ES-I3 (cell line): ENCODE results near the gene APOC1.

ENCODE experiments used
- H3K36me3 ChIP-seq: 2 replicates; pipeline ENCODE4 v1.6.1; 2013; ENCODE audit warnings: mild to moderate bottlenecking, low read length, control low read depth, moderate library complexity; ENCODE audit not compliant: insufficient read depth
- H3K4me1 ChIP-seq: 2 replicates; pipeline ENCODE4 v1.6.1; 2013; ENCODE audit warnings: mild to moderate bottlenecking, control low read depth, low read length; ENCODE audit not compliant: insufficient read depth
- H3K9ac ChIP-seq: 2 replicates; pipeline ENCODE4 v1.6.1; 2013; ENCODE audit warnings: low read depth, mild to moderate bottlenecking, low read length, moderate library complexity
- H3K9me3 ChIP-seq: 2 replicates; pipeline ENCODE4 v1.6.1; 2013; ENCODE audit warnings: mild to moderate bottlenecking, low read length, moderate library complexity; ENCODE audit not compliant: control insufficient read depth, insufficient read depth

Gene APOC1

GRCh38 chr19:44949550-44949949 is 35.1 kb downstream of the APOC1 start:
- Histone ChIP-seq H3K36me3 (no peaks in the 10 kb centered on the region; the same call in 1 of the 2 replicates), H3K9me3 (no peaks in the 10 kb centered on the region), H3K9ac (no peak overlapping the region), H3K4me1 (no peaks in the 10 kb centered on the region)

GRCh38 chr19:44951179-44952159 is 37.1 kb downstream of the APOC1 start:
- no peak overlapping the region for H3K9ac ChIP-seq
- no peaks in the 10 kb centered on the region for H3K9me3 ChIP-seq
- H3K4me1 ChIP-seq: 0 out of 2 replicates have a peak, but pooled peaks cover 4% of the 10 kb centered on the region
- no peaks in the 10 kb centered on the region; the same call in 1 of the 2 replicates for H3K36me3 ChIP-seq

GRCh38 chr19:44954278-44954648 is 39.9 kb downstream of the APOC1 start:
- no peaks in the 10 kb centered on the region for H3K9me3 ChIP-seq
- H3K9ac ChIP-seq: peak overlapping the region; percentile 83
- no peaks in the 10 kb centered on the region; the same call in 1 of the 2 replicates for H3K36me3 ChIP-seq
- H3K4me1 ChIP-seq: peaks cover 13% of the 10 kb centered on the region; the same call in 1 of the 2 replicates

GRCh38 chr19:44954649-44955504 is 40.5 kb downstream of the APOC1 start, which contains the start of gene CLPTM1:
Gene CLPTM1 (plus strand): TSS chr19:44955380. CDS start chr19:44955396, 16 bp downstream.
- H3K9me3 ChIP-seq: no peaks in the 10 kb centered on the region
- H3K9ac ChIP-seq: peak within 1 kb of the TSS; percentile 83
- peaks cover 13% of the 10 kb centered on the region; the same call in 1 of the 2 replicates for H3K4me1 ChIP-seq
- no peaks in the 10 kb centered on the region; the same call in 1 of the 2 replicates for H3K36me3 ChIP-seq

- Histone ChIP-seq H3K36me3 (no peaks in the 10 kb centered on the region), H3K9ac (peak overlapping the region; percentile 83), H3K4me1 (peaks cover 13% of the 10 kb centered on the region; the same call in 1 of the 2 replicates), H3K9me3 (no peaks in the 10 kb centered on the region)
Observed at GRCh38 chr19:44955505-44956439, 41.4 kb downstream of the APOC1 start.

GRCh38 chr19:44957526-44957925 is 43.1 kb downstream of the APOC1 start:
- Histone ChIP-seq H3K9ac (no peak overlapping the region), H3K9me3 (no peaks in the 10 kb centered on the region), H3K36me3 (no peaks in the 10 kb centered on the region), H3K4me1 (peaks cover 13% of the 10 kb centered on the region; the same call in 1 of the 2 replicates)

GRCh38 chr19:44958090-44958489 is 43.7 kb downstream of the APOC1 start:
- peaks cover 13% of the 10 kb centered on the region; the same call in 1 of the 2 replicates for H3K4me1 ChIP-seq
- H3K9me3 ChIP-seq: no peaks in the 10 kb centered on the region
- H3K36me3 ChIP-seq: no peaks in the 10 kb centered on the region
- H3K9ac ChIP-seq: no peak overlapping the region

- Histone ChIP-seq H3K36me3 (no peaks in the 10 kb centered on the region), H3K9me3 (no peaks in the 10 kb centered on the region), H3K4me1 (peaks cover 13% of the 10 kb centered on the region; the same call in 1 of the 2 replicates), H3K9ac (no peak overlapping the region)
Observed at GRCh38 chr19:44959691-44960090, 45.3 kb downstream of the APOC1 start.

- Histone ChIP-seq H3K9ac (no peak overlapping the region), H3K4me1 (peaks cover 12% of the 10 kb centered on the region; the same call in 1 of the 2 replicates), H3K36me3 (no peaks in the 10 kb centered on the region), H3K9me3 (no peaks in the 10 kb centered on the region)
Observed at GRCh38 chr19:44960906-44961728, 46.7 kb downstream of the APOC1 start.

GRCh38 chr19:44961821-44962220 is 47.4 kb downstream of the APOC1 start:
- H3K36me3 ChIP-seq: no peaks in the 10 kb centered on the region
- peaks cover 5% of the 10 kb centered on the region; the same call in 1 of the 2 replicates for H3K4me1 ChIP-seq
- no peak overlapping the region for H3K9ac ChIP-seq
- H3K9me3 ChIP-seq: no peaks in the 10 kb centered on the region

GRCh38 chr19:44968118-44968517 is 53.7 kb downstream of the APOC1 start:
- H3K9me3 ChIP-seq: no peaks in the 10 kb centered on the region
- H3K4me1 ChIP-seq: no peaks in the 10 kb centered on the region
- H3K9ac ChIP-seq: no peak overlapping the region
- H3K36me3 ChIP-seq: peaks cover 1% of the 10 kb centered on the region

GRCh38 chr19:44968670-44969069 is 54.3 kb downstream of the APOC1 start:
- no peaks in the 10 kb centered on the region for H3K4me1 ChIP-seq
- no peaks in the 10 kb centered on the region for H3K9me3 ChIP-seq
- H3K36me3 ChIP-seq: peaks cover 3% of the 10 kb centered on the region
- H3K9ac ChIP-seq: no peak overlapping the region
